ENCODE data around the gene ALOXE3.

ALOXE3 gene

GRCh38 chr17:8141741-8142140 is 23.4 kb upstream of the ALOXE3 start:
- DNase-seq (ENCODE audit: low spot score) = no peak

GRCh38 chr17:8141045-8141444 is 22.7 kb upstream of the ALOXE3 start:
- no peak for DNase-seq (ENCODE audit: low spot score)

GRCh38 chr17:8140065-8141029 is 22.0 kb upstream of the ALOXE3 start:
- no peak for DNase-seq (ENCODE audit: low spot score)

DNA sequence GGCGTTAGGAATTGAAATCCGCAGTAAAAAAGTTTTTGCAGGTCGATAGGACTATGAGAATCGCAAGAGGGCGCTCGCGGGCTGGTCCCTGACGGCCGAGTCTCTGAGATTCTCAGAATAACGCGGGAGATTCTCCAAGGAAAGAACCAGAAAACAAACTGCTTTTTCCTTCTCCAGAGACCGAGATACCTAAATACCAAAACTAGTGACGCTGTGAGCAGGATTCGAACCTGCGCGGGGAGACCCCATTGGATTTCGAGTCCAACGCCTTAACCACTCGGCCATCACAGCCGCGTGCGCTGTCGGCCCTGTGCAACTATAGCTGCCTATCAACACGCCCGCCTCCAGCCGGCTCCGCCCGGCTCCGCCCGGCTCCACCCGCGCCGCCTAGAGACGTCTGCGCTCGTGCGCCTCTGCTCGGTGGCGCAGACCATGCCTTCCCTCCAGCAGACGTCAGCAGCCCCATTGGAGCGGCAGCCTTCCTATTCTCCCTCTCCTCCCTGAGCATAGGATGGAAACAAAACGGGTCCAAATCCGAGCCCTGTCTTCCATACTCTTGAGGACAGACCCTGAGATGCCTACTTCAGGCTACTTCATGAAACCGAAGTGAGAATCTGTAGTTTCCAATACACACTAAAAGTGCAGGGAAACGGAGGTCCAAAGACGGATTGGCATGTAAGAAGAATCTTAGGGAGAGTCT is 20.5 kb upstream of the ALOXE3 start:
- peak; percentile 92 for DNase-seq (ENCODE audit: low spot score)

DNA sequence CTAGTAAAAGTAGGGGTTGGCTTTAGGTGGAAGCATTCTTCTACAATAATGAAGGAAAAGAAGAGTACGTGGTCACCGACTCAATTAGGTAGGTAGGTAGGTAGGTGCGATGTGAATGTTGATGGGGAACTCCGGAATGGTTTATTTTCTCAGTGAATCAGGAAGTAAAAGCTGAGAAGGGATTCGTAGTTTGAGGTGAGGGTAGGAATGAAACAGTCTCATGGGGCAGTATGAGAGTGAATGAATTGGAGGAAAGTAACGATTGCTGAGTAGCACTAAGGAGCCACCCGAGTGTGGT is 20.0 kb upstream of the ALOXE3 start:
- no peak for DNase-seq (ENCODE audit: low spot score)

- no peak for DNase-seq (ENCODE audit: low spot score)
These were observed 19.5 kb upstream of the ALOXE3 start for GRCh38 chr17:8137645-8138373.

DNA sequence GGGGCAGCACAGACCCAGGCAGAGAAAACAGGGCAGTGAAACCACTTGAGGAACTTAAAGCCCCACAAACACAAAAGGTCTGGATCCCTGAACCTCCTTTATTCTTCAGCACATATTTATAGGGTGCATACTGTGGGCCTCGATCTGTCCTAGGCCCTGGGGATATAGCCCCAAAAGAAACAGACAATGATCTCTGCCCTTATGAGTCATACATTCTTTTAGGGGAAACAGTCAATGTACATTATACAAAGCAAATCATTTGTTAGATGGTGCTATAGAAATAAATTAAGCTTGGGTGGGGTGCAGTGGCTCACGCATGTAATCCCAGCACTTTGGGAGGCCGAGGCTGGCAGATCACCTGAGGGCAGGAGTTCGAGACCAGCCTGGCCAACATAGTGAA is 15.6 kb upstream of the ALOXE3 start:
- DNase-seq (ENCODE audit: low spot score) = no peak

- no peak for DNase-seq (ENCODE audit: low spot score)
These were observed 15.1 kb upstream of the ALOXE3 start for GRCh38 chr17:8133399-8133798.

DNA sequence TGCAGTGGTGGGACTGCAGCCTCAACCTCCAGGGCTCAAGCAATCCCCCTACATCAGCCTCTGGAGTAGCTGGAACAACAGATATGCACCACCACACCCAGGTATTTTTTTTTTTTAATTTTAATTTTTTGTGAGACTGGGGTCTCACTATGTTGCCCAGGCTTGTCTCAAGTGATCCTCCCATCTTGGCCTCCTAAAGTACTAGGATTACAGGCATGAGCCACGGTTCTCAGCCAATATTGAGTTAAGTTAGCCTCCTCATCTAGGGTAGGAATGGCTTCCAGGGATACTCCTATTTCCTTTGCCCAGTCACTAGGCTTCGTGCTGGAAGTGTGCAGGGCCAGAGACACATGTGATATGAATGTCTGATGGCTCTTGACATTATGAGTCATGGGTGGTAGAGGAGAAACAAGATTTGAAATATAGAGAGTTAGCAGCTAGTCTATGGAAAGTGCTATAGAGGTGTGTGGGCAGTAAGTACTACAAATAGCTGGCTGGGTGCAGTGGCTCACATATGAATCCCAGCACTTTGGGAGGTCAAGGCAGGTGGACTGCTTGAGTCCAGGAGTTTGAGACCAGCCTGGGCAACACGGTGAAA is 13.6 kb upstream of the ALOXE3 start:
- DNase-seq (ENCODE audit: low spot score) = no peak

DNA sequence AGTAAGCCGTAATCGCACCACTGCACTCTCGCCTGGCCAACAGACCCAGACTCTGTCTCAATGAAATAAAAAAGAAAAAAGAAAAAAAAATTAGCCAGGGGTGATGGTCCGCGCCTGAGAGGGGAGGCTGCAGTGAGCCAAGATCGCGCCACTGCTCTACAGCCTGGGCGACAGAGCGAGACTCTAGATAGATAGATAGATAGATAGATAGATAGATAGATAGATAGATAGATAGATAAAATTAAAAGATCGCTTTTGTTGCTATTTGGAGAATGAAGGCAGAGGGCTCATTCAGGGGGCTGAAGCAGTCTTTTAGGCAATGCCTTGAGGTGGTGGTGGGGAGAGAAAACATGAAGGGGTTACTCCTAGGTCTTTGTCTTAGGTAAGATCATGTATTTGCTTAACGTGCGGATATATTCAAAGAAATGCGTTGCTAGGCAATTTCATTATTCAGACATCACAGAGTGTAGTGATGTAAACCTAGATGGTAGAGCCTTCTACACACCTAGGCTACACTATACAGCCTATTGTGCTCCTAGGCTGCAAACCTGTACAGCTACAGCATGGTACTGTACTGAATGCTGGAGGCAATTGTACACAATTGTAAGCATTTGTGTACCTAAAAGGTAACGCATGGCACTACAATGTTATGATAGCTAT is 9.9 kb upstream of the ALOXE3 start:
- DNase-seq (ENCODE audit: low spot score) = no peak

GRCh38 chr17:8126491-8127066 is 8.3 kb upstream of the ALOXE3 start:
- peak; percentile 63 for DNase-seq (ENCODE audit: low spot score)

DNA sequence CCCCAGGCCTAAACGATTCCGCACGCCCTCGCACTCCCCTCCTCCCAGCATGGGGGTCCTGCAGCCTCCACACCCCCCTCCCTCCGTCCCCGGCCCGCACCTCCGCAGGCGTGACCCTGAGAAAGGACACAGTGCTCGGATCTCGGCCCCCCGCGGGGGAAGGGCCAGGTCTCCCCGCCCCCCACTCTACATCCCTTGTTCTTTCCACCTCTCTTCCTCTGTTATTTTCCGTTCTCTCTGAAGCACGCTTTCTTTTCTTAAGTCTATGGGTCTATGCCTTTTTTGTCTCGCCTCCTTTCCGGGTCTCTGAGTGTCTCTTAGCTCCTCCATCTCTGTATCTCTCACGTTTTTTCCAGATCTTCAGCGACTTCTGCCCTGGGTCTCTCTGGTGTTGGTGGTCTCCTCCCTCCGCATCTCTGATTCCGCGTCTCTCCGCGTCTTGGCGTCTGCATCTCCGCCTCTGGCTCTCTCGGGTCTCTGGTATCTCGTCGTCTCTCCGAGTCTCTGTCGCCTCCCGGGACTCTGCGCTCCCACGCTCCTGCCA is 7.7 kb upstream of the ALOXE3 start:
- no peak for DNase-seq (ENCODE audit: low spot score)

DNA sequence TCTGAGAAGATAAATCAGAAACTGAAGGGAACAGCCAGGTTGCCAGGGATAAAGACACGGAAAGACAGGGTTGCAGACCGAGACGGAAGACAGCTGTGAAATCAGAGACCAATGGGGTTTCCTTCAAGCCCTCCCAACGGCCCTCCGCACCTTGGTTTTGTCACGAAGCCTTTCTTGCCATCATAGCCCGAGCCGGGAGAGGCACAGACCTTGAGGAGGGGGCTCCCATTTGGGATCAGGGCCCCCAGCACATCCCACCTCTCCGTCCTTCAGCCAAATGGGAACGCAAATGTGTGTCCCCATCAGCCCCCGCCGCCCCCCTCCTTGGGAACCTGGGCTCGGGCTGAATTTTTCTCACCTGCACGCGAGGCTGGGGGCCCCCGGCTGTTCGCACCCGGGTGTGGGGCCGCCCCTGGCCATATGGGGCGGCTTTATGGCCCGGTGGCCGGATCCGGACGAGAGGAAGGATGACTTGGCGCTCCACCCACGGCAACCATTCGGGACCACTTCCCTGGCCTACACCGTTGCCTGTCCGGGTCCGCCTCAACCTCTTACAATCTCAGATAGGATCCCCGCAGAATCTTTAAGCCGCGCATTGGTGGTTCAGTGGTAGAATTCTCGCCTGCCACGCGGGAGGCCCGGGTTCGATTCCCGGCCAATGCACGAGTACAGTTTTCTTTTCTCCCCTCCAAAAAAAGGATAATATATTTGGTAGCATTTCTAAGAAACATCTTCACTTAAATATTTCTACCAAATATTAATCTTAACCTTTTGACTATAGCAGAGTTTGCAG is 7.0 kb upstream of the ALOXE3 start:
- peak; percentile 70 for DNase-seq (ENCODE audit: low spot score)

- no peak for DNase-seq (ENCODE audit: low spot score)
These were observed 6.2 kb upstream of the ALOXE3 start for GRCh38 chr17:8124350-8125153.

GRCh38 chr17:8123695-8124349 is 5.5 kb upstream of the ALOXE3 start, which contains the start of gene HES7:
Gene HES7, minus strand, starts transcription at chr17:8124106. Its CDS starts 22 bp downstream, at chr17:8124084.
- DNase-seq (ENCODE audit: low spot score) = no peak

DNA sequence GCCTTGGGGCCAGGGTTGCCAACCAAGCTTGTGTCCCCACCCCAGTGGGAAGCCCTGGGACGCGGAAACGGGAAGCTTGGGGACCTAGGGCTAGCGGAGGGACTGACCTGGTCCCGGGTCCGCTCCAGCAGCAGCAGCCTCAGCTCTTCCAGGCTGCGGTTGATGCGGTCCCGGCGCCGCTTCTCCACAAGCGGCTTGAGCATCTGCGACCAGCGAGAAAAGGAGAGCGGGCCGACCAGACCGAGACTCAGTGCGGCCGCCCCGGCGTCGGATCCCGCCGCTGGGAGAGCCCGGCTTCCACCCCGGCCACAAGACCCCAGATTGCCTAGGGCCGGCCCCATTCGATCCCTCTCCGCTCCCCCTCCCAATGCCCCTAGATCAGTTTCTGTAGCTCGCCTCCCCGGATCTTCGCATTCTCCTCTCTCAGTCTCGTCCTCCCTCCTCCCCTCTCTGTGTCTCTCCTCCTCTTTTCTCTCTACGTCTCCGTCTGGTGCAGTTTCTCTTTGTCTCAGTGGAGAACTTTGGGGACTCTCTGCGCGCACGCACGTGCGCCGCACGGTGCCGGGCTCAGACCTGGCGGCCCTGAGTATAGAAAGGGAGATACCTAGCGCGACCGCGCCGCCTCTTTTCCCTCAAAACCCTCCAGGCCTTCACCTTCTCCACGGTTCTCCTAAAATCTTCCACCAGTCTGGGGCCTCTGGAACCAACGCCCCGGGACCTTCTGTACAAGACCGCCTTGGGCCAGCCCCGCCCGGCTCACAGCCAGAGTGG is 4.8 kb upstream of the ALOXE3 start:
- no peak for DNase-seq (ENCODE audit: low spot score)

GRCh38 chr17:8122422-8122923 is 4.2 kb upstream of the ALOXE3 start:
- no peak for DNase-seq (ENCODE audit: low spot score)

Measured in AG20443 (cell line).